OCI-LY7 (cell line): ENCODE measurements around the gene ZNF148.

Experiments
- CTCF ChIP-seq: fragments of 200-600 bp; sonication (generic); conservative IDR thresholded peaks from 2 replicates; pipeline ENCODE4 v1.5.1; 2014; ENCODE audit warnings: mild to moderate bottlenecking, antibody characterized with exemption, low read length, moderate library complexity, mixed read lengths
- EZH2phosphoT487 ChIP-seq: fragments of 200-600 bp; sonication (generic); IDR thresholded peaks from 2 replicates; pipeline ENCODE4 v1.6.1; 2018; ENCODE audit warnings: low read depth, borderline replicate concordance, mild to moderate bottlenecking, mixed run types, antibody characterized with exemption, low read length, moderate library complexity, mixed read lengths

- TF ChIP-seq CTCF: no peak
- TF ChIP-seq EZH2phosphoT487: no peak
Observed at GRCh38 chr3:125232401-125232800, 142.7 kb downstream of the ZNF148 start.
